22Rv1 (cell line): ENCODE results near the gene PTPRM.

ENCODE experiments used
- ZFX ChIP-seq: fragments of 450-650 bp; IDR thresholded peaks from 2 replicates; pipeline ENCODE4 v1.6.1; 2017; ENCODE audit warnings: antibody characterized with exemption, borderline replicate concordance
- TF ChIP-seq, protein P1 (sequence below): fragments of 450-650 bp; IDR thresholded peaks from 2 replicates; pipeline ENCODE4 v1.5.1; 2017; ENCODE audit warnings: mild to moderate bottlenecking

DNA sequence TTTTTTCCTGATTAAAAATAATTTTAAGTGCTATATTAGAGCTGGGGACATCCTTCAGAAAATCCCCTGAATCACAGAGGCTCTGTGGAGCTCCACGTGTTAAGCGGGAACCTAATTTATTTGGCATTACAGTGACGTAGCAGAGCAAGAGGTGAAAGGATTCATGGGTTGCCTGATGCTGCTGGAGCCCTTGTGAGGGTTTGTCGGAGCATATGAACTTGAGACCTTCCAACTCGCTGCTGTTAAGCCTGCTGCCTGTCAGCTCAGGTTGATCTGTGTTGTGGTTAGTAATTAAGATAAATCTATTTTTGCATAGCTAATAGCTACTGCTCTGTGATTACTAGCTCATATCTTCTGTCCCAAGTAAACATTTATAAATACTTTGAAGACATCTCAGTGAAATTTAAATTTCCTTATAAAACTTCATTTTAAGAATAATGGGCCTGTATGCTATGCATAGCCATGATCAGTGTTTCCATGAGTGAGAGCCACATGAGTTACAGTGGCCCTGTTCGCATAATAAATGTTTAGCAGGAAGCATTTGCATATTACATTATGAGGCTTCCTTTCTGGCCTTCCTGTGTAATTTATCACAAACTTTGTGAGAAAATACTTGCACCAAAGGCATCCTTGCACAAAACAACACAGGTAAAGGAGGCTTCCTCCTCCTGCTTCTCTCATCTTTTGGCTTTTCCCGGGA is 438.9 kb downstream of the PTPRM start:
- TF ChIP-seq, protein P1, sequence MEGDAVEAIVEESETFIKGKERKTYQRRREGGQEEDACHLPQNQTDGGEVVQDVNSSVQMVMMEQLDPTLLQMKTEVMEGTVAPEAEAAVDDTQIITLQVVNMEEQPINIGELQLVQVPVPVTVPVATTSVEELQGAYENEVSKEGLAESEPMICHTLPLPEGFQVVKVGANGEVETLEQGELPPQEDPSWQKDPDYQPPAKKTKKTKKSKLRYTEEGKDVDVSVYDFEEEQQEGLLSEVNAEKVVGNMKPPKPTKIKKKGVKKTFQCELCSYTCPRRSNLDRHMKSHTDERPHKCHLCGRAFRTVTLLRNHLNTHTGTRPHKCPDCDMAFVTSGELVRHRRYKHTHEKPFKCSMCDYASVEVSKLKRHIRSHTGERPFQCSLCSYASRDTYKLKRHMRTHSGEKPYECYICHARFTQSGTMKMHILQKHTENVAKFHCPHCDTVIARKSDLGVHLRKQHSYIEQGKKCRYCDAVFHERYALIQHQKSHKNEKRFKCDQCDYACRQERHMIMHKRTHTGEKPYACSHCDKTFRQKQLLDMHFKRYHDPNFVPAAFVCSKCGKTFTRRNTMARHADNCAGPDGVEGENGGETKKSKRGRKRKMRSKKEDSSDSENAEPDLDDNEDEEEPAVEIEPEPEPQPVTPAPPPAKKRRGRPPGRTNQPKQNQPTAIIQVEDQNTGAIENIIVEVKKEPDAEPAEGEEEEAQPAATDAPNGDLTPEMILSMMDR = no peak
- no peak for TF ChIP-seq ZFX
